ENCODE results near the gene WHRN.

WHRN gene

DNA sequence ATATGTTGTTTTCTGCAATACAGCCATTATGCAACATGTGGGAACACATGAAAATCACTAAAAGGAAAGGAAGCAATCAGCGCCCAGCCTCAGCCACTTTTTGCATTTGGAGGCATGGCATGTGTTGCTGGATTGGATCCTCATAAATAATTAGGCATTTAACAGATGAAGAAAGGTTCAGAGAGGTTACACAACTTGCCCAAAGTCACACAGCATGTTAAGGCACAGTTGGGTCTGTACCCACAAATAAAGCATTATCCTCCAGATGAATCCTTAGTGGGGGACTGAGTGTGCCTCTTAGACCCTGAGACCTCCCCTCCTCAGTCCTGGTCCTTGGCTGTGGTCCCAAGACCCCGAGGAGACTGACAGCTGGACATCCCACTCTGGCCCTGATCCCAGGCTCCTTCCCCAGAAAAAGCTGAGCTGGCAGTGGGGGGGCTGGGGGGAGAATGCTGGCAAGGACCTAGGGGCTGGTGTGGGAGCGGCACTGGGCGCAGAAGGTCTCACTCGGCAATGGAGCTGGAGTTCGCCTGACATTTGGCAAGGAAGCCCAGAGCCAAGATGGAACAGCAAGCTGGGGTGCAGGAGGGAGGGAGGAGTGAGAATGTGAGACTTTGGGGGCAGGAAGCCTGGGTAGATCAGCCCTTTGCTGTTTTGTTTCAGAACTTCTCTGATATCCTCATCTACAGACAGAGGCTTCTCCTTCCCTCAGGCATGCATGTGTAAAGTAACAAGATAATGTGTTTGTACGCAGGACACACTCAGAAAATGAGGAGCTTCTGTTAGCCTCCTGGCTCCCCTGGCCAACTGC, 110.5 kb downstream of the WHRN start:
- peak; percentile 69 for DNase-seq

DNA sequence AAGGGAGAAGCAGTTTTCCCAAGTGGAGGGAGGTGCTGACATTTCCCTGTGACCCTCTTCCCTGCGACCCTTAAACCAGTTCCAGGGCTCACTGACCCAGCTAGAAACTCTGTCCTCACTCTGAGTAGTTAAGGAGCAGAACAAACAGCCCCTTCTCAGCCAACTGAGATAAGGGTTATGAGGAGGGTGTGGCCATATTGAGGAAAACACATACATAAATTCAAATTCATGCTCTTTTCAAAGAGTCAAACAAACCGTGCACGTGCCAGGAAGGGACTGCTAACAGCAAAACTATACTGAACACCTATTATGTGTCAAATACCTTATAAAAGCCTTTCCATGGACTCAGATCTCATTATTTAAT, 112.5 kb downstream of the WHRN start:
- no peak for DNase-seq

DNA sequence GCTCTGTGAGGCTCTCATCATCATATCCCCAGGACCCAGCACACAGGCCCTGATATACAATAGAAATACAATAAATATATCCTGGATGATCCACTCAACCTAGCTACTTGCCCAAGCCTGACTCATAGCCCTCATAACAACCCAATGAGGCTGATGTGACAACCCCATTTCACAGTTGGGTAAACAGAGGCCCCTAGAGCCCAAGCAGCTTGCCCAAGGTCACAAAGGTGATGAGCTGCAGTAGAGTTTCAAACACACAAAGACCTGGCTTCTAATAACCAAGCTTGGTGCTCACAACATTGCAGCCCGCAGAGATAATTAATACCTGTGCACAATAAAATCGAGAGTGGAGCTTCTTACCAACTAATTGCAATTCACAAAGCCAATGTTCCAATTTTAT, 114.3 kb downstream of the WHRN start:
- no peak for DNase-seq

DNA sequence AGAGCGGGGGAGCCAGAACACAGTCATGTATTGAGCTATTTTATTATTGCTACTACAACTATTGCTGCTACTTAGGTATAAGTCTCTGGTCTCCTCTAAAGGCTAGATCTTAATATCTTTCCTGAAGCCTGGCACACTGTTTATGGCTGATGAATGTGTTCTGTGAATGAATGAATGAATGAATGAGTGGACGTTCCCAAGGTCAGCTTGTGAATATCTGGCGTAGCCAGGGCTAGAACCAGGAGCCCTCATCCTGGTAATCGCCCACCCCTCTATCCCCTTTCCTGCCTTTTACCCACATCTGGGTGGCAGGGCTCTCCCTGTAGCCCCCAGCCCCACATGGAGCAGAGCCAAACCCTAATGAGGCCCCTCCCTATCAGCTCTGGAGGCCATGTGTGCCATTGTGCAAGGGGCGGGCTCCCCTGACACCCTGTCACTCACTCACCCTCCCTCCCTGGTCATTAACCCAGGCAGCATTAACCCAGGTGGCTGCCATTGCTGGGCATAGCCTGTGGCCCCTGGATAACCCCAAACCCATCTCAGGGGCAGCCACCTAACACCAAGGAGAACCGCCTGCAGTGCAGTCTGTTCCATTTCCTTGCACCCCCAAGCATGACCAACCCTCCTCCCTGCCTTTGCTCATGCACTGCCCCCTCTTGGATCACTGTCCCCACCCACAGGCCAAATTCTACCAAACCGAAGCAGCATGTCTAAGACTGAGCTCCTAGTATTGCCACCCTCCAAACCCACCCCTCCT, 115.5 kb downstream of the WHRN start:
- no peak for DNase-seq

DNA sequence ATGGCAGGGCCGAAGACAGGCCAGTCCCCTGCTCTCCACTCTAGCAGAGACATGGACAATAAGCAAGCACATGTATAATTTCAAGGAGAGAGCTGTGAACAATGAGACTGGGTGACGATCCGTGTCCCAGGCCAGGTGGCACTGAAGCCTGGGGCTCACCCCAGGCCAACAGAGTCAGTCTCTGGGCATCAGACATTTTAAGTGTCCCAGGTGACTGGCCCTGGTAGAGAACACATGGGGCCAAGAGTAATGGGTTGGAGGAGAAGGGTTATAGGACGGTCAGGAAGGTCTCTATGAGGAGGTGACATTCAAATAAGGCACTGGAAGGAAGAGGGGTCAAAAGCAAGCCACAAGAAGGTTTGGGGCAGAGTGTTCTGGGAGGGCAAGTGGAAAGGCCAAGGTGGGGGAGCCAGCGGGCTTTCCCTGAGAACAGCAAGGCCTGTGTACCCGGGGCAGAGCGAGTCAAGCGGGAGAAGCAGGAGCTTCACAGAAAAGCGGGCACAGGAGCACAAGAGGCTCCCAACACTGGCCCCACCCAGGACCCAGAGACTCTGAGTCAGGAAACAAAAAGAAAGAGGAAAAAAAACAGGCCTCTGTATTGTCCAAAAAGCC, 116.4 kb downstream of the WHRN start:
- no peak for DNase-seq

DNA sequence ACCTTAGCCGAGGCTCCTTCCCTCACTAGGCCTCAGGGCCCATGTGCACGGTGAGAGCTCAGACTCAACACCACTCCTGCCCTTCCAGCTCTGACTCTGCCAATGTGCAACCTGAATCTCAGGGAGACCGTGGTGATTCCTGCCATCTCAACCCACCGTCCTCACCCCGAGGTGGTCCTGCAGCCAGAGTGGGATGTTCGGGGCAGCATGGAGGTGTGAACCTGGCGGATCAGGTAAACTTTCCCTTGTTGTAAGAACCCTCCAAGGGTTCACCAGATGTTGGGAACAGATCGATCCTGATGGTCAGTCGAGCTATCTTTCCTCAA, 117.0 kb downstream of the WHRN start:
- no peak for DNase-seq

DNA sequence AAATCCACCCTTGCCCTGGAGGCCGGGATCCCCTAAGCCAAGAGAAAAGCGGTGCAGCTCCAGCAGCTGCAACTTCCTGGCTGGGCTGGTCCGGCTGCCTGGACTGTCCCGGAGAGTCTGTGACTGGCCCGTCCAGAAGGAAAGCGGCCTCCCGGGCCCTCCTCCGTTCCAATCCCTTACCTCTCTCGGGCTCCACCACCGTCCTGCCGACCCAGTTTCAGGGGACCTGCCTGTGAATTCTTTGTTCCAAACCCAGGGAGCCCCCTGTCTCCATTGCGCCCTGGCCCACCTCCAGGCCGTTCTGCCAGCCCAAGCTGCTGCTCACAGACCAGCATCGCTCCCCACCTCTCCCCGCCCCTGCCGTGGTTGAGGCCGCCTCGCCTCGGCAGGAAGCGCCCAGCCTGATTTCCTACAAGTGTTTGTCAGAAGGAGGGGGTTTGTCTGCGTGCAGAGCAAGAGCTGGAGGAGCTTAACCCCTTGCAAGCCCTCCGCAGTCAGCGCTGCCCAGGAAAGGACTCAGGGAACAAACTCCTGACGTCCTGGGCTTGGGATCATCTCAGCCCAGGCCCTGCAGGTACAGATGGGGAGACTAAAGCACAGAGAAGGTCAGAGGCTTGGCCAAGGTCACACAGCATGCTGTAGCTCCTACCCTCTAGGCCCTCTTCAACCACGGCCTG, 117.5 kb downstream of the WHRN start, which contains the start of gene AKNA:
TSS of gene AKNA (minus strand) at position 303 of the 677 bp plus-strand sequence. CDS start 6,649 bp downstream, outside the sequence.
- DNase-seq, result peak; percentile 91

DNA sequence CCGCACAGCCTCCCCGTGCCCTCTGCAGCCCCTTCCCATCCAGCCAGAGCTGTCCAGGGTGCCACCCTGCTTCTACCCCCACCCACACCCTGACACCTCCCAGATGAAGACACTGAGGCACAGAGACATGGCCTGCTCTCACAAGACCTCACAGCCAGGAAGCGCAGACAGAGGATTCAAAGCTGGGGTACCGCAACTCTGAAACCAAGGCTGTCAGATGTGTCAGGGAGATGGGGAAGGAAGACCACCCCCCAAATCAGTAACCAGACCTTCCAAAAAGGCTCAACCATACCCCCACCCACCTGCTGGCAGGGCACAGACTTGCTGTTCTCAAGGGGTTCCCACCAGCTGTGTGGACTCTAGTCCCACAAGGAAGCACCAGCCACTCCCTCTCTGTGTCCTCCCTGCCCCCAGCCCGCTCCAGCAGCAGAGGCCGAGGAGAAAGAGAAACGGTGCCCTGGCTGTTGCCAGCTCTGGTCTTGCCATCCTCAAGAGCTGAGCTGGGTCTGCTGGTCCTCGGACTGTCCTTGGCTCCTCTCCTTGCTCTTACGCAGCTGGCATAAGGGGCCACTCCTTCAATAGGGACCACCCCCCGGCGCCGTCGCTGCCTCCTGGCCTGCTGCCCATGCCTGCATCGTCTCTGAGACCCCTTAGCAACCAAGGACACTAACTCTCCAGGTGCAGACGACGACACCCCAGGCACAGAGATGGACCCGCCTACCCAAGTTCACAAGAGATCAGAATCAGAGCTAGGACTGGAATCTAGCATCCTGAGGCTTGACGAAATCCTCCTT, 118.2 kb downstream of the WHRN start:
- DNase-seq, result no peak

DNA sequence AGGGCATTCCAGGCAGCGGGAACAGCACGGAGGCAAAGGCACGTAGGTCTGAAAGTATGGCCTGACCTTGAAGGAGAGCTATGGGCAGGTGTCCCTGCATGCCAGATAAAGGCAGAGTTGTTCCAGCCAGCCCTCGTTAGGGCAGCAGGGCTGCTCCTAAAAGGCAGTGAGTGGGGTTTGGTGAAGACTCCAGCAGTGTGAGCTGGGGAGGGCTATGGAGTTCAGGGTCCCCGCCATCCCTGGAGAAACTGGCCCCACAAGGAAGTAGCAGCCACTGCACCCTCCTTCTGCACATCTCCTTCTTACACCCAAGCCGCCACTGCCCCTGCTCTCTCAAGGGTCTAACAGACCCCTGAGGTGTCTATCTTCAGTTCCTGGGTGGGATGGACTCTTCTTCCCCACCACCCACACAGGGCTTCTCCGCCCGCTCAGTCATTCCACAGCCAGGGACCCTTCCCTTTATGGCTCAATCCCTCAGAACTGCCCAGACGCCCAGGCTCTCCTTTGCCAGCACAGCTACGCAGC, 118.8 kb downstream of the WHRN start:
- no peak for DNase-seq

DNA sequence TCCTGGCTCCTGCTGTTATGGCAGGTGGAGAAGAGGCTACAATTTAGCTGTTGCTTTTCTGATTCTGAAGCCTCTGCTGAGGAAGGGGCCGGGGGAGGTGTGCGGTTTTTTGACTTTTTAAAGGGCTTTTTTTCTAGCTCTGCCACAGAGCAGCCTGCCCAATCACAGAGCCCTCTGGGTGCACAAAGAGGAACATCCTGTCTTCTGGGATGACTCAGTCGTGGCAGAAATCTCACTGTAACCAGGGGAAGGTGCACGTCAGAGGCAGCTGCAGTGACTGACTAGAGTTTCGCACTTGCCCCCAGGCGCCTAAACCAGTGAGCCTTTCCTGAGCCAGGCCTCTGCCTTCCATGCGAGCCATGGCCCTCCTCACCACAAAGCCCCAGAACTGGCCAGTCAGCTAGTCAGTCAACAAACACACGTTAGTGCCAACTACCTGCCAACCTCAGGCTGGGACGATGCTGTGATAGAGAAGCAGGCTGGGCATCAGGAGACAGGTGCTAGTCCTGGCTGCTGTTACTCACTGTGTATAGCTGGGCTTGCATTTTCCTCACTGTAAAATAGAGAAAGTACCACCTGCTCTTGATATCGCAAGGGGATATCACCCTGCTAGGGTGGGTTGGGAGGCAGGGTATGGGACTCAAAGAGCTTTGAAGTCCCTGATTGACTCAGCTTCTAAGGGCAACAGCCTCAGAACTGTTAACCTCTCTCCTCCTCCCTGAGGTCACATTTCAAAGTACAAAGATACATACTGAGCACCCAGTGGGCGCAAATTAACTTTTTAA, 119.7 kb downstream of the WHRN start:
- DNase-seq, result no peak

DNA sequence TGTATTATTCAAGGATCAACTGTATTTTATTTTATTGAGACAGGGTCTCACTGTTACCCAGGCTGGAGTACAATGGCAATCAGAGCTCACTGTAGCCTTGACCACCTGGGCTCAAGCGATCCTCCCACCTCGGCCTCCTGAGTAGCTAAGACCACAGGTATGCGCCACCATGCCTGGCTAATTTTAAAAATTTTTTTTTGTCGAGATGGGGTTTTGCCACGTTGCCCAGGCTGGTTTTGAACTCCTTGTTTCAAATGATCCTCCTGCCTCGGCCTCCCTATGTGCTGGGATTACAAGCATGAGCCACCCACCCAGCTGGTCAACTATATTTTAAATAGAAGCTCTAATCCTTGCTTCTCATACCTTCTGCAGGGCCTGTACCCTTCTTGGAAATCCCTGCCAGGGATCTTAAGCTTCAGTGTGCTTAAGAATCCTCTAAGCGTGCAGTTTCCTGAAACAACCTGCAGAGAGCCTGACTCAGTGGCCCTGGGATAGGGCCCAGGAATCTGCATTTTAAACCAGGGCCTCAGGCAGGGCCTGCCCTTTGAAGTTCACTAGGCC, 120.4 kb downstream of the WHRN start:
- no peak for DNase-seq

DNA sequence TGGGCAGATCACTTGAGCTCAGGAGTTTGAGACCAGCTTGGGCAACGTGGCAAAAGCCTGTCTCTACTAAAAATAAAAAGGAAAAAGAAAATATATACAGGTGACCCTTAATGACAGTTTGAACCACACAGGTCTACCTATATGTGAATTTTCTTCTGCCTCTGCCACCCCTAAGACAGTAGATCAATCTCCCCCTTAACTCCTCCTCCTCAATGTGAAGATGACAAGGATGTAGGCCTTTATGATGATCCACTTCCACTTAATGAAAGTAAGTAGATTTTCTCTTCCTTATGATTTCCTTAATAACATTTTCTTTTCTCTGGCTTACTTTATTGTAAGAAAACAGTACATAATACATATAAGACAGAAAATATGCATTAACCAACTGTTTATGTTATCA, 120.9 kb downstream of the WHRN start:
- DNase-seq, result no peak

DNA sequence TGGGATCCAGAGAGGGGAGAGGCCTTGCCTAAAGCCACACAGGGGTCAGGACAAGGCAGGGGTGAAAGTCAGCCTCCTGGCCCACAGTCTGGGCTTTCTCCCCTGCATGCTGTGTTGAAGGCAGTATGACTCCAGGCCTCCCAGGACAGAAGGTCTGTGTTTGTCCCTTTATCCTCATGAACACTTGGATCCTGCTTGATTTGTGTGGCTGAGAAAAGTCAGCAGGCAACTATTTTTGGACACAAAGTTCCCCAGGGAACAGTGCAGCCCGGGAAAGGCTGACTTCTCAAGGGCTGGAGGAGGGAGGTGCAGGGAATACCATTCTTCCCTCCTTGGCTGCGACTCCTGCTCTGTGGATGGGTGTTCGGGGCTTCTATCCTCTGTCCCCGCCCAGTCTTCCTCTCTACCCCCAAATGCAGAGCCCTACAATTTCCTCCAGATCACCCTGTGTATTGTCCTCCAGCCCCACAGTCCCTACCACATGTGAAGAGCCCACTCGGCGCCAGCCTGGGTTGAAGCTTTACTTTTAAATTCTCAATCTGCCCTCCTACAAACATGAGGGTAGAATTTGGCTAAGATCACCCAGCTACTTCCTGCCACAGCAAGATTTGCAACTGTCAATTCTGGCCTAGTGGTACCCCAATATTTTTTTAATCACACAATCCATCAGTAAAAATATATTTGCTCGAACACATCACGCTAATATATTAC, 121.6 kb downstream of the WHRN start:
- no peak for DNase-seq

DNA sequence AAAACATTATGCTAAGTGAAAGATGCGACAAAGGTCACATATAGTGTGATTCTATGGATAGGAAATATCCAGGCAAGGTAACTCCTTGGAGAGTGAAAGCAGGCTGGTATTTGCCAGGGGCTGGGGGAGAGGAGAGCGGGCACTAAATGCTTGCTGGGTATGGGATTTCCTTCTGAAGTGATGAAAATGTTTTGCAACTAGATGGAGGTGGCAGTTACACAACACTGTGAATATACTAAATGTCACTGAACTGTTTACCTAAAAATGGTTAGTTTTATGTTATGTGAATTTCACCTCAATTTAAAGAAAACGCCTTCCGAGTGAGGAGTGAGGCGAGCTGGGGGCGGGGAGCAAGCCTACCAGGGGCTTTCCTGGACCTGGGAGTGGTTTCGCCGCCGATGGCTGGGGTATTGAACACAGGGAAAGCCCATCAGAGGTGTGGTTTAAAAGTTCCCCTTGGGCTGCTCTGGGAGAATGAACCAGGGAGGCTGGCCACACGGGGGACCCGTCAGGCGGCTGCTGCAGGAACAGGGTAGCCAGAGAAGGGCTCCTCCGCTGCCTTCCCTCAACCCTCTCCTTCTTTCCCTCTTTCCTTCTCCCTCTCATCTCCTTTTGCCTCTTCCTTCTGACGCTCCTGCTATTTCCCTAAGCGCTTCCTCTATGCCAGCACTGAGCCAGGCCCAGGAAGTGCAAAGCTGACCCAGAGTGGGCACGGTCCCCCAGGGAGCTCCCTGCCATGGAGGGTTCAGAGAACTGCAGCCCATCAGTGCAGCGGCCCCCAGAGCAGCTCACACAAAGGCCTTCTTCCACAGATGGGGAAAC, 122.4 kb downstream of the WHRN start:
- DNase-seq, result no peak

DNA sequence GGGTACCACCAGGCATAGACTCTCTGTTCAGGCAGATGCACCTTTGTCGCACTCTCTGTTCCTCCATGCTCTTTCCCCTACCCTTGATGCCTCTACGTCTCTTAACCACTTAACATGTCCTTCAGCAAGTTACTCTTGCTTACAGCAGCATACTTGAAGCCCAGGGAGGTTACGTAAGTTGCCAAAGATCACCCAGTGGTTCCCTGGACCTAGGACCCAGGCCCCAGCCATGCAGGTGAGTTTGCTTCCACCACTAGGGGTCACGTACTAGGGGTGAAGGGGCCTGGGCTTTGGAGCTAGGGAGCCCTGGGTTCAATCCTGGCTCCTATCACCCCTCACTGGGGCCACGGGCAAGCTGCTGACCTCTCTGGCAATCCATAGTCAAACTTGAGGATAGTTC, 126.4 kb downstream of the WHRN start:
- no peak for DNase-seq

DNA sequence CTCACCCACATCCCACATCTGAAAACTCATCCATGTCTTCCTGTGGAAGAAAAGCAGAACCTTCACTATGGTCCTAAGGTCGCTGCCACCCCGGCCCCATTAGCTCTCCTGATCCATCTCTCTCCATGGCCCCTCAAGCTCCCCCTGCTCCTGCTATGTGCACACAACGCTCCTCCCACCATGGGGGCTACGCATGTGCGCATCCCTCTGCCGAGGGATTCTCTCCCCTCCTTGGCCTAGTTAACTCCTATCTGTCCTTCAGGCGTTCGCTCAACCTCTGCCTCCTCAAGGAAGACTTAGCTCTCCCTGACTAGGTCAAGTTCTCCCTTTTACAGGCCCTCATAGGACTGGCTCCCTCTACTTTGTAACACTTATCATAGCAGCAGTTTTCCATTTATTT, 127.3 kb downstream of the WHRN start:
- no peak for DNase-seq

DNA sequence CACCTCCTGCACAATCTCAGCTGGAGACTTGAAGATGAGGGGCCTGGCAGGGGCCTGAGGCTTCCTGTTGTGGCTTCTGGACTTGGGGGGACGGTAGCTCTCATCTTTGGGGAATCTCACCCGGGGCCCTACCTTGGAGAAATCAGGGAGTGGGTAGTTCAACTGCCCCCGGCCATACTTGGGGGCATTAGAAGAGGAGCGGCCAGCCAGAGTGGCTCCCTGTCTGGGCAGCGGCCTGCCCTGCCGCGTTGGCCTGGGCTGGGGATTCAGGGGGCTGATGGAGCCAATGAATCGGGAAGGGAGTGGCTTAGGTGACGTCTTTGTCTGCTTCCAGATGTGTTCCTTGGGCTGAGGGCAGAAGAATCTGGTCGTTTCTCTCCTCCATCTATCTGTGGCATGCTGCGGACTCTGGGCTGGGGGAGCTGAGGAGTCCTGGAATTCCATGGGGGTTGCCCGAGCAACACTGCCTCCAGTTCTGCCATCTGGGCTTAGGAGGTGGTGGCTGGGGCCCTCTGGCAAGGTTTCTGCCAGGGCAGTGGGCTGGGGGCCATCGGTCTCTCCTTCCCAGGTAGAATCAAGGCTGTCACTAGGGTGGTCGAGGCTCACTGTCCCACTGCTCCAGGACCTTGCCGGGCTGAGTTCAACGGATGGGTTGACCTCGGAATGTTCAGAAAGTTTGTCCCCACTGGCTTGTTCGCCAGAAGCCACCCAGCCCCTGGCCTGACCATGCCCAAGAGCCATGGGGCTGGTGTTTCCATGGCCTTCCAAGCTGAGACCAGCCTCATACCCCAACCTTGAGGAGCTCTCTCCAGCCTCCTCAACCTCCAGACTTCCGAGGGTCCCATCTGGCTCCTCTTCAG, 128.5 kb downstream of the WHRN start:
- DNase-seq, result no peak

DNA sequence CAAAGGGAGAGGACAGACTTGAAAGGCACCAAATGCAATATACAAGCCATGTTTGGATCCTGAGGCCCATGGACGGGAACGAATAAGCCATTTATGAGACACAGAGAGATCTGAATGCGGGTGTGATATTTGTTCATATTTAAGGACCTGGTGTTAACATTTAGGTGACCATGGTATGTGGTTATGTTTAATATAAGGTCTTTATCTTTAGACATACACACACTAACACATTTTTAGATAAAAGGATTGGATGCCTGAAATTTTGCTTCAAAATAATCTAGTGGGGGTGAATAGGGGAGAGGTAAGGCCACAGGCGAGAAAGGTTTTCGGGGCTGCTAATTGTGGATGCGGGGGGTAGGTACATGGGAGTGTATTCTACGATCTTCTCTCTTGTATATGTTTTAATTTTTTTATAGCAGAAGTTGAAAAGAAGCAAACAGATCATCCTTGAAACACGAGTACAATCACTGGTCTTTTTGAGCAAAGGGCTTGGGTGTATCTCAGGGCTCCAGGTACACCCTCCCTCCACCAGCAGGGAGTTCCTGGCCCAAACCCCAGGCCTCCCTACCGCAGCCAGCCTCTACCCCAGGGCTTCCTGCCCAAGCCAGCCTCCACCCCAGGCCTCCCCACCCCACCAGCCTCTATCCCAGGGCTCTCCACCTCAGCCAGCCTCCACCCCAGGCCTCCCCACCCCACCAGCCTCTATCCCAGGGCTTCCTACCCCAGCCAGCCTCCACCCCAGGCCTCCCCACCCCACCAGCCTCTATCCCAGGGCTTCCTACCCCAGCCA, 129.7 kb downstream of the WHRN start:
- no peak for DNase-seq
